ENCODE results near the gene USP34.

The USP34 gene

DNA sequence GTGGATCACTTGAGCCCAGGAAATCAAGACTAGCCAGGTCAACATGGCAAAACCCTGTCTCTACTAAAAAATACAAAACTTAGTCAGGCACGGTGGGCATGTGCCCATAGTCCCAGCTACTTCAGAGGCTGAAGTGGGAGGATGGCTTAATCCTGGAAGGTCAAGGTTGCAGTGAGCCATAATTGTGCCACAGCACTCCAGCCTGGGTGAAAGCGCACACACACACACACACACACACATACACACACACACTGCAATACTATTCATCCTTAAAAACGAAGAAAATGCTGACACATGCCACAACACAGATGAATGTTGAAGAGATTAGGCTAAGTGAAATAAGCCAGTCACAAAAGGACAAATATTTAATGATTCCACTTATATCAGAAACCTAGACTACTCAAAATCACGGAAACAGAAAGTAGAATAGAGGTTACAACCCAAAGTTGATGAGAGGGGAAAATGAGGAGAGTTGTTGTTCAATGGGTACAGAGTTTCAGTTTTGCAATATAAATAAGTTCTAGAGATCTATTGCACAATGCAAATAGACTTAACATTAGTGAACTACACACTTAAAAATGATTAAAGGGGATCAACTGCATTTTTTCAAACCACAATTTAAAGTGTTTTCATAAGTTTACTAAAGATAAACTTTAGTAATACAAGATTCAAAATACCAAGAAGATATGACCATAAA lies 114.5 kb downstream of the USP34 start:
- no peak for TF ChIP-seq SNAI2 (CRISPR knock-in tag; IDR thresholded peaks at IDR 0.05)
- TF ChIP-seq PATZ1 (CRISPR knock-in tag; IDR thresholded peaks at IDR 0.05; ENCODE audit: borderline replicate concordance): no peak
- no peak for TF ChIP-seq TCF4 (CRISPR knock-in tag; IDR thresholded peaks at IDR 0.05; ENCODE audit: borderline replicate concordance)
- no peak for TF ChIP-seq ZNF70 (CRISPR knock-in tag; IDR thresholded peaks at IDR 0.05)
- TF ChIP-seq POU6F1 (CRISPR knock-in tag; IDR thresholded peaks at IDR 0.05; ENCODE audit: borderline replicate concordance, low read depth): no peak
- TF ChIP-seq OSR1 (CRISPR knock-in tag; IDR thresholded peaks at IDR 0.05): no peak
- TF ChIP-seq ISL1 (CRISPR knock-in tag; IDR thresholded peaks at IDR 0.05): no peak
- no peak for TF ChIP-seq BACH2 (CRISPR knock-in tag; IDR thresholded peaks at IDR 0.05; ENCODE audit: borderline replicate concordance)
- TF ChIP-seq PPARA (CRISPR knock-in tag; IDR thresholded peaks at IDR 0.05; ENCODE audit: borderline replicate concordance): no peak
- no peak for TF ChIP-seq CSDC2 (CRISPR knock-in tag; IDR thresholded peaks at IDR 0.05)
- no peak for TF ChIP-seq ZNF8 (CRISPR knock-in tag; IDR thresholded peaks at IDR 0.05)
- TF ChIP-seq ZNF565 (CRISPR knock-in tag; conservative IDR thresholded peaks at IDR 0.05; ENCODE audit: low read depth): no peak
- TF ChIP-seq TOX (CRISPR knock-in tag; IDR thresholded peaks at IDR 0.05; ENCODE audit: borderline replicate concordance): no peak
- TF ChIP-seq, protein P1, sequence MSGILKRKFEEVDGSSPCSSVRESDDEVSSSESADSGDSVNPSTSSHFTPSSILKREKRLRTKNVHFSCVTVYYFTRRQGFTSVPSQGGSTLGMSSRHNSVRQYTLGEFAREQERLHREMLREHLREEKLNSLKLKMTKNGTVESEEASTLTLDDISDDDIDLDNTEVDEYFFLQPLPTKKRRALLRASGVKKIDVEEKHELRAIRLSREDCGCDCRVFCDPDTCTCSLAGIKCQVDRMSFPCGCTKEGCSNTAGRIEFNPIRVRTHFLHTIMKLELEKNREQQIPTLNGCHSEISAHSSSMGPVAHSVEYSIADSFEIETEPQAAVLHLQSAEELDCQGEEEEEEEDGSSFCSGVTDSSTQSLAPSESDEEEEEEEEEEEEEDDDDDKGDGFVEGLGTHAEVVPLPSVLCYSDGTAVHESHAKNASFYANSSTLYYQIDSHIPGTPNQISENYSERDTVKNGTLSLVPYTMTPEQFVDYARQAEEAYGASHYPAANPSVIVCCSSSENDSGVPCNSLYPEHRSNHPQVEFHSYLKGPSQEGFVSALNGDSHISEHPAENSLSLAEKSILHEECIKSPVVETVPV (CRISPR knock-in tag; IDR thresholded peaks at IDR 0.05): no peak
- ATAC-seq: no peak

DNA sequence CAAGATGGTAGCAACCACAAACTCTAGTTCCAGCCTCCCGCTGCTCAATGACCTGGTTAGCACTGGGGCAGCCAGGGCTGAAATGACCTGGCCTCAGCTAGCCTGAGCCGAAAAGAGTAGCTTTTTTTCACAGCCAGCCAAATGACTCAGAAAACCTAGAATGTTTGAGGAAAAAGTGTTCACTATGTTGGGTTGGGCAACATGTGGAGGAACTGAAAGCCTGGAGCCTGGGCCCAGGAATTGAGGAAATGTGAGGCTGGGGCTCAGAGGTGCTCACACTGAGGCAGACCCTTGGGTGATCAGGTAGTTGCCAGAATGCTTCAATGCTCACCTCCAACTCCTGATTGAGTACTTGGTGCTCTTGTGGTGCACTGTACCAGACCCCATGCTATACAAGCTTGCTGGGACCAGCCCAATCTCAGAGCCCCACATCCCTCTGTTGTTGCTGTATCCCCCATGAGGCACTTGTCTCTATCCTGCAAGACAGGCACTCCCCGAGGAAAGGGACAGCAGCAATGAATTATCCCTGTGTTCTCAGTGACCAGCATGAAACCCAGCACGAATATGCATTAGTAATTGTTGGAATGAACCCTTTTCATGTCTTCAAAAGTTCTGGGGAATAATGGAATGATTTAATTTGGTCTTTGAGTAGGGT lies 116.2 kb downstream of the USP34 start:
- no peak for ATAC-seq
- TF ChIP-seq TSHZ2 (CRISPR knock-in tag; IDR thresholded peaks at IDR 0.05): no peak
- no peak for TF ChIP-seq ZNF8 (CRISPR knock-in tag; IDR thresholded peaks at IDR 0.05)
- TF ChIP-seq TOX (CRISPR knock-in tag; IDR thresholded peaks at IDR 0.05; ENCODE audit: borderline replicate concordance): no peak
- TF ChIP-seq OSR1 (CRISPR knock-in tag; IDR thresholded peaks at IDR 0.05): no peak
- TF ChIP-seq PATZ1 (CRISPR knock-in tag; IDR thresholded peaks at IDR 0.05; ENCODE audit: borderline replicate concordance): no peak
- no peak for TF ChIP-seq BACH2 (CRISPR knock-in tag; IDR thresholded peaks at IDR 0.05; ENCODE audit: borderline replicate concordance)

DNA sequence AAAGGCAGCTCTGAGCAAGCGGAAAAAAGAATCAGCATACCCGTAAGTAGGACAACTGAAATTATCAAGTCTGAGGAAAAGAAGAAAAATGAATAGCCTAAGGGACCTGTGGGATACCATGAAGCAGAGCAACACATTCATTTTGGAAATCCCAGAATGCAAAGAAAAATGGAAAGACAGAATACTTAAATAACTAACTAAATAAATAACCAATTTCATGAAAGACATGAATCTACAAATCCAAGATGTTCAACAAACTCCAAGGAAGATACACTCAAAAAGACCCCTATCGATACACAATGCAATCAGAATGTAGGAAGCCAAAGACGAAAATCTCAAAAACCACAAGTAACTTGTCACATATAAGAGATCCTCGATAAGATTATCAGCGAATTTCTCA lies 117.0 kb downstream of the USP34 start:
- ATAC-seq: no peak
- no peak for TF ChIP-seq ZNF70 (CRISPR knock-in tag; IDR thresholded peaks at IDR 0.05)
- no peak for TF ChIP-seq TOX (CRISPR knock-in tag; IDR thresholded peaks at IDR 0.05; ENCODE audit: borderline replicate concordance)
- no peak for TF ChIP-seq TCF4 (CRISPR knock-in tag; IDR thresholded peaks at IDR 0.05; ENCODE audit: borderline replicate concordance)
- no peak for TF ChIP-seq ARNTL (CRISPR knock-in tag; IDR thresholded peaks at IDR 0.05; ENCODE audit: borderline replicate concordance, low read depth)
